Mesenchymal stem cell (in vitro differentiated cells and primary cell): ENCODE data around the gene AKNA.
A peak's percentile ranks its signal among the peaks of the same experiment; 100 is the strongest.

Source experiments
- DNase-seq: peaks from one replicate; pipeline ENCODE4 v3.0.0-alpha.2; 2013
- H2AFZ ChIP-seq: one replicate; pipeline ENCODE4 v1.6.1; 2013; ENCODE audit warnings: low read depth, mild to moderate bottlenecking, control low read depth, inconsistent platforms, low read length, moderate library complexity
- H2AK5ac ChIP-seq: 2 replicates; pipeline ENCODE4 v1.6.1; 2013; ENCODE audit warnings: low read length, moderate library complexity, mild to moderate bottlenecking, inconsistent platforms; ENCODE audit not compliant: severe bottlenecking
- H2BK120ac ChIP-seq: one replicate; pipeline ENCODE4 v1.6.1; 2013; ENCODE audit warnings: low read depth, mild to moderate bottlenecking, inconsistent platforms, low read length, moderate library complexity
- H2BK12ac ChIP-seq, 2 experiments: one replicate each; pipeline ENCODE4 v1.6.1; 2013; ENCODE audit warnings: inconsistent platforms in 2 of 2, low read length in 2 of 2, mild to moderate bottlenecking in 2 of 2, moderate library complexity in 2 of 2, control low read depth in 1 of 2
- H2BK15ac ChIP-seq: one replicate; pipeline ENCODE4 v1.6.1; 2013; ENCODE audit warnings: mild to moderate bottlenecking, low read depth, inconsistent platforms; ENCODE audit not compliant: poor library complexity, severe bottlenecking
- H2BK5ac ChIP-seq: 2 replicates; pipeline ENCODE4 v1.6.1; 2013; ENCODE audit warnings: low read depth, mild to moderate bottlenecking, low read length, control low read depth, inconsistent platforms; ENCODE audit not compliant: poor library complexity, severe bottlenecking
- H3K14ac ChIP-seq, 2 experiments: one replicate each; pipeline ENCODE4 v1.6.1; 2013; ENCODE audit warnings: inconsistent platforms in 2 of 2, low read length in 2 of 2, control low read depth in 1 of 2, mild to moderate bottlenecking in 1 of 2, moderate library complexity in 1 of 2
- H3K18ac ChIP-seq, 2 experiments: one replicate each; pipeline ENCODE4 v1.6.1; 2013; ENCODE audit warnings: inconsistent platforms in 2 of 2, low read length in 2 of 2, control low read depth in 1 of 2, low read depth in 1 of 2, mild to moderate bottlenecking in 1 of 2
- H3K23ac ChIP-seq, 2 experiments: one replicate each; pipeline ENCODE4 v1.6.1; 2013; ENCODE audit warnings: inconsistent platforms in 2 of 2, low read length in 2 of 2, mild to moderate bottlenecking in 2 of 2, moderate library complexity in 2 of 2, control low read depth in 1 of 2
- H3K27ac ChIP-seq: 2 replicates; pipeline ENCODE4 v1.5.1; 2013; ENCODE audit warnings: mild to moderate bottlenecking, moderate library complexity, low read length, control low read depth, inconsistent platforms; ENCODE audit not compliant: poor library complexity, severe bottlenecking
- H3K27me3 ChIP-seq, 2 experiments: 2 replicates each; pipeline versions ENCODE4 v1.6.1 to v1.7.0; 2013; ENCODE audit warnings: low read length in 2 of 2, mild to moderate bottlenecking in 2 of 2, moderate library complexity in 2 of 2, control low read depth in 1 of 2, inconsistent platforms in 1 of 2; ENCODE audit not compliant: control insufficient read depth in 1 of 2, insufficient read depth in 1 of 2
- H3K36me3 ChIP-seq, 2 experiments: 2 replicates each; pipeline versions ENCODE4 v1.6.1 to v1.7.0; 2013; ENCODE audit warnings: low read length in 2 of 2, control low read depth in 1 of 2, inconsistent platforms in 1 of 2, low read depth in 1 of 2, mild to moderate bottlenecking in 1 of 2; ENCODE audit not compliant: insufficient read depth in 2 of 2, control insufficient read depth in 1 of 2
- H3K4ac ChIP-seq, 2 experiments: one replicate each; pipeline ENCODE4 v1.6.1; 2013; ENCODE audit warnings: inconsistent platforms in 2 of 2, low read length in 2 of 2, mild to moderate bottlenecking in 2 of 2, moderate library complexity in 2 of 2, control low read depth in 1 of 2, low read depth in 1 of 2
- H3K4me1 ChIP-seq: 2 replicates; pipeline ENCODE4 v1.6.1; 2013; ENCODE audit warnings: low read depth, low read length, control low read depth; ENCODE audit not compliant: control insufficient read depth, insufficient read depth
- H3K4me2 ChIP-seq: 2 replicates; pipeline ENCODE4 v1.6.1; 2013; ENCODE audit warnings: low read length, mild to moderate bottlenecking, inconsistent platforms; ENCODE audit not compliant: poor library complexity, severe bottlenecking
- H3K4me3 ChIP-seq, 2 experiments: 2 replicates each; pipeline versions ENCODE4 v1.5.1 to v1.7.0; 2013; ENCODE audit warnings: low read length in 2 of 2, mild to moderate bottlenecking in 2 of 2, control low read depth in 1 of 2, low read depth in 1 of 2; ENCODE audit not compliant: insufficient read depth in 1 of 2
- H3K79me1 ChIP-seq: replicated peaks from 2 replicates; pipeline ENCODE4 v1.6.1; 2013; ENCODE audit warnings: mild to moderate bottlenecking, control low read depth, low read length, inconsistent platforms; ENCODE audit not compliant: poor library complexity, severe bottlenecking
- H3K9ac ChIP-seq: 2 replicates; pipeline ENCODE4 v1.7.0; 2013; ENCODE audit warnings: mild to moderate bottlenecking, low read length, moderate library complexity
- H3K9me3 ChIP-seq: 2 replicates; pipeline ENCODE4 v1.7.0; 2013; ENCODE audit warnings: mild to moderate bottlenecking, low read length; ENCODE audit not compliant: control insufficient read depth
- H4K8ac ChIP-seq: one replicate; pipeline ENCODE4 v1.6.1; 2013; ENCODE audit warnings: inconsistent platforms, mild to moderate bottlenecking, low read length, moderate library complexity
- H4K91ac ChIP-seq: one replicate; pipeline ENCODE4 v1.6.1; 2013; ENCODE audit warnings: mild to moderate bottlenecking, low read length, inconsistent platforms
- WGBS: methylation state at CpG from one replicate; pipeline ENCODE4 v1.1.7; 2013; ENCODE audit warnings: mixed read lengths; 5-methylcytosine and 5-hydroxymethylcytosine counted together

Gene AKNA

DNA sequence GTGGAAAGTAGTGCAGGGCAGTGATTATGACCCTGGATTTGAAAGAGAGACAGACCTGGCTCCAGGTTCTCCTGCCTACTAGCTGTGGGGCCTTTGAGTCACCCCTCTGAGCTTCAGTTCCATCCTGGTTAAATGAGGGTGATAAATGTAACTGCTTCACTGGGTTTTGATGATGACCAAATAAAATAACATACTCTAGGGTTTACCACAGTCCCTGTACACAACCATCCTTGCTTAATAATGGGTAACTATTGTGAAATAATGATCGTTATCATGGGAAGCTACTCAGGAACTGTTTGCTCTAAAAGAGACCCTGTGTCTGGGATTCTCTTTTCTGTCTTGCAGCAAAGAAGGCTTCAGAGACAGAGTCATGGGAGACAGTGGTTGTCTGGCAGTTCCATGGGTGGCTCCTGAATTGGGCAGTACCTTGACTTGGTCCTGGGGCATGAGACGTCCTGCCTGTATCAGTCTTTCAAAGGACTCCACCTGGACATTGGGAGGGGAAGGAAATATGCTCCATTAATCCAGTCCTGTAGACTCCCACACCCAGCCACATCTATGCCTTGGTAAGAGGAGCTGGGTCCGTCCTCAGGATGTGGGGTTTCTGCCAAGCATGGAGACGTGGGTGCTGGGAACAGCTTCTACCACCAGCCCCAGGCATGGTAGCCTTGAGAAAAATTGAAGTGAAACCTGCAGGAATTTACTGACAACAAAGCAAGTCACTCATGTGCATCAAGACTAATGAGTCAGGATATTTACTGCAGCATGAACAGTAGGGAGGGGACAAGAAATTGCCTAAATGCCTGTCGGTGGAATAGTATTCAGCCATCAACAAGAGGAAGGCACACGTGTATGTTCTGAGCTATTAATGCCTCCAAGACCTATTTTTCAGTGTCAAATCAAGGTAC, 23.4 kb downstream of the AKNA start:
- H2BK12ac ChIP-seq, result peak overlapping the region; percentile 2 to 93
- peaks cover 19% of the 10 kb centered on the region for H3K4me1 ChIP-seq
- H3K27ac ChIP-seq, result peak overlapping the region; percentile 95
- H4K8ac ChIP-seq, result no peak overlapping the region
- peak; percentile 95 for DNase-seq
- peak overlapping the region; percentile 85 for H2BK5ac ChIP-seq
- peak overlapping the region; percentile 35 to 81 for H3K4ac ChIP-seq
- peak overlapping the region in 1 of 2 experiments; percentile 49 for H3K23ac ChIP-seq
- H3K9ac ChIP-seq, result no peak overlapping the region
- H3K9me3 ChIP-seq, result no peaks in the 10 kb centered on the region
- peak overlapping the region in 1 of 2 experiments; percentile 66 for H3K14ac ChIP-seq
- no peak overlapping the region for H2AFZ ChIP-seq
- peaks cover 47 to 69% of the 10 kb centered on the region in 2 experiments for H3K36me3 ChIP-seq
- H4K91ac ChIP-seq, result no peak overlapping the region
- peak overlapping the region; percentile 0 to 88 for H3K18ac ChIP-seq
- 67% methylated on average over 6 of the region's 6 CpGs for WGBS
- H3K4me3 ChIP-seq, result no peak overlapping the region
- H3K27me3 ChIP-seq, result no peaks in the 10 kb centered on the region
- H3K4me2 ChIP-seq, result no peak overlapping the region
- peaks cover 19% of the 10 kb centered on the region for H3K79me1 ChIP-seq
- no peak overlapping the region for H2BK120ac ChIP-seq
- no peak overlapping the region for H2BK15ac ChIP-seq
- H2AK5ac ChIP-seq, result peak overlapping the region; percentile 90

DNA sequence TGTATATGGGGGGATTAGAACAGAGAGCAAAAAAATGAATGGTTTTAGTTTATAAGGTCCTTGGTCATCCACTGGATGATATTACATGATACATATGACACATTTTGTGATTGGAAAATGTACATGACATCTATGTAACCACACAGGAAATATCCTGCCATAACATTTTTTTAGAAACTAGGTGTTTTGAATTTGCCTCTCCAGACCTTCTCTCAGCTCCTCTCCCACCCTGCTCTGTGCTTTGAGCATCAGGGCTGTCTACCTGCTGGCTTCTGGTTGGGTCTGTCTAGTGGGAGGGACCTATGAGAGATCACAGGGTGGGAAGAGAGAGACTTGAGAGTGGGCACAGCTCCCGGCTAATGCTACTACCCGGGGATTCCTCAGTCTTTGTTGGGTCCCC, 24.4 kb downstream of the AKNA start:
- Histone ChIP-seq H2BK120ac (no peak overlapping the region), H3K4me1 (peaks cover 19% of the 10 kb centered on the region), H3K4me2 (no peak overlapping the region), H2BK12ac (peak overlapping the region in 1 of 2 experiments; percentile 81), H3K4me3 (no peak overlapping the region), H3K18ac (peak overlapping the region in 1 of 2 experiments; percentile 16), H3K36me3 (peaks cover 50 to 73% of the 10 kb centered on the region in 2 experiments), H3K23ac (no peak overlapping the region), H2BK5ac (peak overlapping the region; percentile 69), H3K4ac (no peak overlapping the region), H2AK5ac (peak overlapping the region; percentile 43), H2AFZ (no peak overlapping the region), H3K79me1 (peaks cover 16% of the 10 kb centered on the region), H2BK15ac (no peak overlapping the region), H3K27me3 (no peaks in the 10 kb centered on the region), H4K8ac (peak overlapping the region; percentile 36), H3K9me3 (no peaks in the 10 kb centered on the region), H3K14ac (no peak overlapping the region), H3K9ac (no peak overlapping the region), H4K91ac (no peak overlapping the region), H3K27ac (peak overlapping the region; percentile 51)
- DNase-seq, result no peak
- 72% methylated on average over 2 of the region's 2 CpGs for WGBS

- Histone ChIP-seq H3K27ac (no peak overlapping the region), H2BK15ac (no peak overlapping the region), H3K14ac (no peak overlapping the region), H3K23ac (no peak overlapping the region), H3K9ac (no peak overlapping the region), H3K4me3 (no peak overlapping the region), H2AFZ (no peak overlapping the region), H3K9me3 (no peaks in the 10 kb centered on the region), H2BK12ac (peak overlapping the region in 1 of 2 experiments; percentile 15), H3K4me1 (peaks cover 17% of the 10 kb centered on the region), H2BK5ac (no peak overlapping the region), H4K91ac (no peak overlapping the region), H3K4me2 (no peak overlapping the region), H3K36me3 (peaks cover 48 to 73% of the 10 kb centered on the region in 2 experiments), H3K79me1 (peaks cover 9% of the 10 kb centered on the region), H4K8ac (peak overlapping the region; percentile 24), H3K18ac (no peak overlapping the region), H2BK120ac (no peak overlapping the region), H3K27me3 (no peaks in the 10 kb centered on the region), H3K4ac (no peak overlapping the region), H2AK5ac (no peak overlapping the region)
- no peak for DNase-seq
- 91% methylated on average over 12 of the region's 12 CpGs for WGBS
Observed at GRCh38 chr9:114362394-114362793, 25.4 kb downstream of the AKNA start.

DNA sequence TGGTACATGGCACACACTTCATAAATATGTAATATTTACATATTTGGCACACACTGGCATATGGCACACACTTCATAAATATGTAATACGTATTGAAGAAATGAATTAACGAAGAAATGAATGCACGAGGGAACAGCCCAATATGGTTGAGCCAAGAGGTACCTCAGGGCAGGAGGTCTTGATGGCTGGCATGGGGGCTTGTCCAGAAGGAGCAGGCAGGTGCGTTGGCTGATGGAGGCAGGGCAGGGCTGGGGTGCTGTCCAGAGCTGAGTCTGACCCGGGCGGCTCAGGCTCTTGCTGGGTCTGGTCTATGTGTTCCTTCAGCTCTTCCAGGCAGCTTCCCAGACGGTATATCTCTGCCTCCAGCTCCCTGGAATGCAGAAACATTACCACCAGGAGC, 26.2 kb downstream of the AKNA start:
- peaks cover 6% of the 10 kb centered on the region for H3K79me1 ChIP-seq
- no peak overlapping the region for H2AK5ac ChIP-seq
- H4K91ac ChIP-seq, result no peak overlapping the region
- H3K36me3 ChIP-seq, result peaks cover 53 to 76% of the 10 kb centered on the region in 2 experiments
- no peak overlapping the region for H2BK5ac ChIP-seq
- H2BK12ac ChIP-seq, result no peak overlapping the region
- no peak overlapping the region for H3K18ac ChIP-seq
- no peak overlapping the region for H3K14ac ChIP-seq
- no peak overlapping the region for H3K27ac ChIP-seq
- no peak overlapping the region for H2AFZ ChIP-seq
- no peak overlapping the region for H3K4me2 ChIP-seq
- H2BK15ac ChIP-seq, result no peak overlapping the region
- WGBS, result 96% methylated on average over 6 of the region's 7 CpGs
- H3K4ac ChIP-seq, result no peak overlapping the region
- H3K4me1 ChIP-seq, result peaks cover 14% of the 10 kb centered on the region
- H3K27me3 ChIP-seq, result no peaks in the 10 kb centered on the region
- H2BK120ac ChIP-seq, result no peak overlapping the region
- DNase-seq, result no peak
- no peak overlapping the region for H3K4me3 ChIP-seq
- H3K23ac ChIP-seq, result no peak overlapping the region
- no peak overlapping the region for H3K9ac ChIP-seq
- H4K8ac ChIP-seq, result no peak overlapping the region
- H3K9me3 ChIP-seq, result no peaks in the 10 kb centered on the region
